ENCODE data around the gene APOBEC2. TPM values are rescaled to one million over a fixed set of nuclear protein-coding genes. Genes with fewer than 3 reads are reported as not detected.

APOBEC2 gene
- total and polyA plus RNA-seq, 9 of the 15 experiments (the other 6 are each of a cell fraction or from before 2014, with no cell fraction given) = 0.25 to 1.6 TPM; not detected in 7

- no peak for TF ChIP-seq MGA (IDR thresholded peaks at IDR 0.05)
- TF ChIP-seq TOE1 (IDR thresholded peaks at IDR 0.05; ENCODE audit: borderline replicate concordance) = no peak
- TF ChIP-seq TOE1 (CRISPR knock-in tag; IDR thresholded peaks at IDR 0.05; ENCODE audit: borderline replicate concordance, low read depth) = no peak
- TF ChIP-seq KAT7 (CRISPR knock-in tag; IDR thresholded peaks at IDR 0.05; ENCODE audit: borderline replicate concordance) = no peak
- TF ChIP-seq XRCC3 (IDR thresholded peaks at IDR 0.05) = no peak
- TF ChIP-seq ZNF232 (CRISPR knock-in tag; IDR thresholded peaks at IDR 0.05) = no peak
- no peak for TF ChIP-seq KLF16 (IDR thresholded peaks at IDR 0.05)
- TF ChIP-seq RAD51 (IDR thresholded peaks at IDR 0.05; ENCODE audit: borderline replicate concordance, low read depth) = no peak
- no peak for TF ChIP-seq TEAD4 (IDR thresholded peaks at IDR 0.05; ENCODE audit: low read length)
- TF ChIP-seq TEAD4 (CRISPR knock-in tag; IDR thresholded peaks at IDR 0.05; ENCODE audit: borderline replicate concordance) = no peak
- no peak for TF ChIP-seq ZC3H8 (IDR thresholded peaks at IDR 0.05)
- no peak for TF ChIP-seq HIVEP1 (CRISPR knock-in tag; IDR thresholded peaks at IDR 0.05)
- TF ChIP-seq KAT8 (IDR thresholded peaks at IDR 0.05; ENCODE audit: low read depth) = no peak
- no peak for TF ChIP-seq HLTF (IDR thresholded peaks at IDR 0.05)
- TF ChIP-seq, protein P1, sequence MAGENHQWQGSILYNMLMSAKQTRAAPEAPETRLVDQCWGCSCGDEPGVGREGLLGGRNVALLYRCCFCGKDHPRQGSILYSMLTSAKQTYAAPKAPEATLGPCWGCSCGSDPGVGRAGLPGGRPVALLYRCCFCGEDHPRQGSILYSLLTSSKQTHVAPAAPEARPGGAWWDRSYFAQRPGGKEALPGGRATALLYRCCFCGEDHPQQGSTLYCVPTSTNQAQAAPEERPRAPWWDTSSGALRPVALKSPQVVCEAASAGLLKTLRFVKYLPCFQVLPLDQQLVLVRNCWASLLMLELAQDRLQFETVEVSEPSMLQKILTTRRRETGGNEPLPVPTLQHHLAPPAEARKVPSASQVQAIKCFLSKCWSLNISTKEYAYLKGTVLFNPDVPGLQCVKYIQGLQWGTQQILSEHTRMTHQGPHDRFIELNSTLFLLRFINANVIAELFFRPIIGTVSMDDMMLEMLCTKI (IDR thresholded peaks at IDR 0.05; ENCODE audit: partially characterized antibody) = no peak
- TF ChIP-seq ESRRB (CRISPR knock-in tag; IDR thresholded peaks at IDR 0.05; ENCODE audit: borderline replicate concordance) = no peak
- TF ChIP-seq ZNF384 (IDR thresholded peaks at IDR 0.05; ENCODE audit: low read depth, low read length) = no peak
- TF ChIP-seq FIP1L1 (IDR thresholded peaks at IDR 0.05; ENCODE audit: low read depth, low read length, poor library complexity, severe bottlenecking) = no peak
- no peak for TF ChIP-seq E2F3 (CRISPR knock-in tag; IDR thresholded peaks at IDR 0.05)
- TF ChIP-seq ETV5 (CRISPR knock-in tag; IDR thresholded peaks at IDR 0.05; ENCODE audit: low read depth) = no peak
Measured at GRCh38 chr6:41036601-41037000, 16.4 kb upstream of the APOBEC2 start (continued).

Measured in K562 (cell line).